ENCODE data around the gene KMT2B.

DNA sequence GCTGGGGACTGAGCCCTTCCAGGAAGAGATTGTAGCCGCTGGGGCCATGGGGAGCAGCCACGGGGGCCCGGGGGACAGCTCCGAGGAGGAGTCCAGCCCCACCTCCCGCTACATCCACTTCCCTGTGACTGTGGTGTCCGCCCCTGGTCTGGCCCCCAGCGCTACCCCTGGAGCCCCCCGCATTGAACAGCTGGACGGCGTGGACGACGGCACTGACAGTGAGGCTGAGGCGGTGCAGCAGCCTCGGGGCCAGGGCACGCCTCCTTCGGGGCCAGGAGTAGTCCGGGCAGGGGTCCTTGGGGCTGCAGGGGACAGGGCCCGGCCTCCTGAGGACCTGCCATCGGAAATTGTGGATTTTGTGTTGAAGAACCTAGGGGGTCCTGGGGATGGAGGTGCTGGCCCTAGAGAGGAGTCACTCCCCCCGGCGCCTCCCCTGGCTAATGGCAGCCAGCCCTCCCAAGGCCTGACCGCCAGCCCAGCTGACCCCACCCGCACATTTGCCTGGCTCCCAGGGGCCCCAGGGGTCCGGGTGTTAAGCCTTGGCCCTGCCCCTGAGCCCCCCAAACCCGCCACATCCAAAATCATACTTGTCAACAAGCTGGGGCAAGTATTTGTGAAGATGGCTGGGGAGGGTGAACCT lies 14.9 kb downstream of the KMT2B start:
- no peak for TF ChIP-seq POLR2A (IDR thresholded peaks at IDR 0.05)
- TF ChIP-seq, protein P1, sequence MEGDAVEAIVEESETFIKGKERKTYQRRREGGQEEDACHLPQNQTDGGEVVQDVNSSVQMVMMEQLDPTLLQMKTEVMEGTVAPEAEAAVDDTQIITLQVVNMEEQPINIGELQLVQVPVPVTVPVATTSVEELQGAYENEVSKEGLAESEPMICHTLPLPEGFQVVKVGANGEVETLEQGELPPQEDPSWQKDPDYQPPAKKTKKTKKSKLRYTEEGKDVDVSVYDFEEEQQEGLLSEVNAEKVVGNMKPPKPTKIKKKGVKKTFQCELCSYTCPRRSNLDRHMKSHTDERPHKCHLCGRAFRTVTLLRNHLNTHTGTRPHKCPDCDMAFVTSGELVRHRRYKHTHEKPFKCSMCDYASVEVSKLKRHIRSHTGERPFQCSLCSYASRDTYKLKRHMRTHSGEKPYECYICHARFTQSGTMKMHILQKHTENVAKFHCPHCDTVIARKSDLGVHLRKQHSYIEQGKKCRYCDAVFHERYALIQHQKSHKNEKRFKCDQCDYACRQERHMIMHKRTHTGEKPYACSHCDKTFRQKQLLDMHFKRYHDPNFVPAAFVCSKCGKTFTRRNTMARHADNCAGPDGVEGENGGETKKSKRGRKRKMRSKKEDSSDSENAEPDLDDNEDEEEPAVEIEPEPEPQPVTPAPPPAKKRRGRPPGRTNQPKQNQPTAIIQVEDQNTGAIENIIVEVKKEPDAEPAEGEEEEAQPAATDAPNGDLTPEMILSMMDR (IDR thresholded peaks at IDR 0.05) = no peak

Measured in lower leg skin (tissue), 3 donors.